Activated CD4-positive, alpha-beta T cell treated with anti-CD3 and anti-CD28 coated beads, Interleukin-2, amount 10 ng/mL, durations not matched to agents 24 days and 14 days (primary cell): ENCODE measurements around the gene SUSD6. TPM values are rescaled to one million over a fixed set of nuclear protein-coding genes. Genes with fewer than 3 reads are reported as not detected.

ENCODE experiments used
- DNase-seq: peaks from one replicate; pipeline ENCODE4 v3.0.0; 2022
- H3K27ac Mint-ChIP-seq: one replicate; pipeline ENCODE4 v1.8.0; 2022; ENCODE audit warnings: mild to moderate bottlenecking, mixed read lengths
- H3K27me3 Mint-ChIP-seq: one replicate; pipeline ENCODE4 v1.8.0; 2022; ENCODE audit warnings: mixed read lengths
- H3K36me3 Mint-ChIP-seq: one replicate; pipeline ENCODE4 v1.8.0; 2022; ENCODE audit warnings: low read depth, mild to moderate bottlenecking, mixed read lengths
- H3K4me1 Mint-ChIP-seq: one replicate; pipeline ENCODE4 v1.8.0; 2021; ENCODE audit warnings: mixed read lengths
- H3K4me3 Mint-ChIP-seq: one replicate; pipeline ENCODE4 v1.8.0; 2022; ENCODE audit warnings: mild to moderate bottlenecking, moderate library complexity, mixed read lengths
- H3K9me3 Mint-ChIP-seq: one replicate; pipeline ENCODE4 v1.8.0; 2021; ENCODE audit warnings: mixed read lengths
- intact Hi-C: fragments of 100-400 bp; cut with micrococcal nuclease; formaldehyde crosslinking; loops from one replicate; pipeline ENCODE4 v1.15.1; 2023
- total RNA-seq: library from RNA; stranded (reverse); gene quantifications from 2 replicates; pipeline ENCODE4 v1.2.3, GENCODE V29; 2022

SUSD6 gene
- total RNA-seq, 1 donor from 2014 or later = 78.9 TPM

GRCh38 chr14:69756298-69756697 is 144.9 kb downstream of the SUSD6 start:
- DNase-seq = no peak
- H3K36me3 Mint-ChIP-seq = no peaks in the 10 kb centered on the region

GRCh38 chr14:69760810-69761209 is 149.4 kb downstream of the SUSD6 start:
- no peak for DNase-seq
- Mint-ChIP-seq H3K36me3 (peaks cover 4% of the 10 kb centered on the region), H3K27me3 (no peaks in the 10 kb centered on the region), H3K27ac (no peak overlapping the region), H3K4me1 (peaks cover 24% of the 10 kb centered on the region), H3K9me3 (no peaks in the 10 kb centered on the region), H3K4me3 (no peak overlapping the region)
- intact Hi-C loops = no loop called here

More at GRCh38 chr14:69756298-69756697, 144.9 kb downstream of the SUSD6 start:
- intact Hi-C loops = no loop called here
- no peaks in the 10 kb centered on the region for H3K9me3 Mint-ChIP-seq
- no peaks in the 10 kb centered on the region for H3K27me3 Mint-ChIP-seq
- peaks cover 14% of the 10 kb centered on the region for H3K4me1 Mint-ChIP-seq
- H3K4me3 Mint-ChIP-seq = no peak overlapping the region
- no peak overlapping the region for H3K27ac Mint-ChIP-seq

- intact Hi-C loops = no loop called here
- Mint-ChIP-seq H3K4me3 (no peak overlapping the region), H3K9me3 (no peaks in the 10 kb centered on the region), H3K27me3 (peaks cover 5% of the 10 kb centered on the region), H3K36me3 (peaks cover 21% of the 10 kb centered on the region), H3K4me1 (peaks cover 40% of the 10 kb centered on the region), H3K27ac (peak overlapping the region; percentile 78)
- DNase-seq = peak; percentile 66
Measured at GRCh38 chr14:69763761-69764510, 152.5 kb downstream of the SUSD6 start.

Other genes with a start within 250 kb of the SUSD6 start
- 434 and 441 TPM in 2 replicates for gene ERH, start 213.3 kb upstream of the SUSD6 start, total RNA-seq
- 49.5 and 53.4 TPM in 2 replicates for gene SLC39A9, start 212.9 kb upstream of the SUSD6 start, total RNA-seq
- gene PLEKHD1, start 126.9 kb upstream of the SUSD6 start, total RNA-seq = 0.12 TPM in 1 of 2 replicates, not detected in the other
- gene CCDC177, start 36.7 kb upstream of the SUSD6 start, total RNA-seq = 0.05 TPM in 1 of 2 replicates, not detected in the other
- 319 and 322 TPM in 2 replicates for gene SRSF5, start 155.5 kb downstream of the SUSD6 start, total RNA-seq
- gene SLC10A1, start 185.6 kb downstream of the SUSD6 start, total RNA-seq = not detected in 2 replicates